Suppressor macrophage treated with lipopolysaccharide for 1 hour (primary cell): ENCODE measurements around the gene MRPS23.

Experiments used
- DNase-seq, 3 donors: peaks; one replicate each; pipeline ENCODE4 v3.0.0-alpha.2; 2020 to 2022

The MRPS23 gene

DNA sequence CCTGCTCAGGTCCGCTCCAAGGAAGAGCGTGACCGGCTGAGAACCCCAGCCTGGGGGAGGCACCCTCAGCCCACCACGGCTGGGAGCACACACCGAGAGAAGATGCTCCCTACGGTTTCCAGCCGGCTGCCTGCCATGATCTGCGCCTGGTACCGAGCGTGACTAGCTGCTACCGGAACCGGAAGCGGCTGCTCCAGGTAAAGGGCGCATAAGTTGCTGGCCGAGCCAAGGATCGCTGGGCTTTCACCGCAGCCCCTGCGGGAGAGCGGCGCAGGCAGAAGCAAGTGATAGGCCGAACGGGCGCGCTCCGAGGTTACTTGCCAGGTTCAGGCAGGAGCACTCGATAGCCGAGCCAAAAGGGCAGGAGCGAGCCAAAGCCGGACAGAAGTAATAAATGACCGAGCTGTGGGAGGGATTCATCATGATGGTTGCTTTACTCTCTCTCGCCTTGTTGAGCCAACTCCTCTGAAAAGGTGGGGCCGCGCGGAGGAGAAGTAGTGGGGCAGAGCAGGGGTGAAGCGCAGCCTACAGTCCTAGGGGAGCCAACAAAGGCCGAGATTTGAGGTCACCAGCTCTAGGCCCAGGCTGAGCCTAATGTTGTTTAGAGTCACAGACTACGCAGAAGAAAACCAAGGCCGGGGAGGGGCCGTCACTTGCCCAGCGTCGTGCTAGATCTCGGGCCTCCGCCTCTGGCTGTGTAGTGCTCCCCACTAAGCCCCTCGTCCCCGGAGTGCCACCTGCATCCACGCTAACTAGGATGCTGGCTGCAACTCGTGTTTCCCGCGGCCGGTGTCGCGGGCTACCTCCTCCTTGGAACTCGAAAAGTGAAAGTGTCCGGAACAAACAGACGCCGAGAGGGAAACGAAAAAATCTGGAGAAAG, at the start of gene MRPS23:
TSS of gene MRPS23 (minus strand) at position 171 of the 881 bp plus-strand sequence. CDS start at position 137, 34 bp downstream.
- peak; percentile 96 to 97 (median 97) for DNase-seq

DNA sequence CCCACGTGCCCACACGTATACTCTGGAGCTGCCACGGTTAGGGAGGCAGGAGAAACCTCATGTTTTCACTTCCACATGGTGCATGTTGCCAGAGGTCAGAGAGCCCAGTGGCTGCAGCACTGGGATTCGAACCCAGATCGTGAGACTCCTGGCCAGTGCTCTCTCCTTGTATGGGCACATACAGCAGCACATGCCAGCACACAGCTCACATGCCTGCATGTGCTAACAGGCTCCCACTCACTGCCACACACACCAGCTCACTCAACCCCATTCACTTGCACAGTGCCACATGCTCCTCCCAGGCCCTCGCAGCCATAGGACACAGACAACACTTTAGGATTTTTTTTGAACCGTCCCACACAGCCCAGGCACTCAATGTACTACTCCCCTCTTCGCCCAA, 49.5 kb upstream of the MRPS23 start:
- peak in 2 of 3 donors; percentile 12 to 26 for DNase-seq

DNA sequence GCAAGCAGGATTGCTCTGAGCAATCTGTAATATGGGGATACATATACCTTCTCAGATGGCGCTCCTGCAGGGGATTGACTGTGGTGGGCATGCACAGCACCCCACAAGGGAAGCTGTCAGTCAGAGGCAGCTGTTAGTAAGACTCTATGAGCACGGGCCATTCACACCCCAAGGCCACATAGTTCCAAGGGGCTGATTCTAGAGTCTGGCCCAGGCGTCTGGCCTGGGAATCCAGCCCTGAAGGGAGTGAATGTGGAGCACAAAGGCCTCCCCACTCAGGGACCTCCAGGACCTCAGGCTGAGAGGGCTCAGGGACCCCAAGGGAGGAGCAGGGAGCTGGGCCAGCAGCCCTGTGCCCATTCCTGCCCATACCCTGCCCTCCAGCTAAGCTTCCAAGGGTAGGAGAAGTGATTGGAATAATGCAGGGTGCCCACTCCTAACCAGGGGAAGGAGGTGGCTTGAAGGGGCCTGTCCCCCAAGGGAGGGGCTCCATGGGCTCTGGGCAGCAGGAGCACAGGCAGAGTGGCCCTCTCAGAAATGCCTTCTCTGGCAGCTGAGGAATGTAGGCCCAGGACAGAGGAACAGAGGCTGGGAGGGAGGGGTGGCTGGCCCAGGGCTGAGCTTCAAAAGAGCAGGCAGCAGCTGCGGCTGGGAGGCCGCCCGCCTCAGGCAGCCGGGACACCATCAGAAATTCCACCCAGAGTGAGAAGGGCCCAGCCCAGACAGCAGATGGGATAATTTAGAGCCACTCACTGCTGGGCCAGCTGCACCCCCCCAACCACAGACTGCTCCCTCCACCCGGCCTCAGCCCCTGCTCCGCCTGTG, 48.9 kb upstream of the MRPS23 start:
- no peak for DNase-seq

DNA sequence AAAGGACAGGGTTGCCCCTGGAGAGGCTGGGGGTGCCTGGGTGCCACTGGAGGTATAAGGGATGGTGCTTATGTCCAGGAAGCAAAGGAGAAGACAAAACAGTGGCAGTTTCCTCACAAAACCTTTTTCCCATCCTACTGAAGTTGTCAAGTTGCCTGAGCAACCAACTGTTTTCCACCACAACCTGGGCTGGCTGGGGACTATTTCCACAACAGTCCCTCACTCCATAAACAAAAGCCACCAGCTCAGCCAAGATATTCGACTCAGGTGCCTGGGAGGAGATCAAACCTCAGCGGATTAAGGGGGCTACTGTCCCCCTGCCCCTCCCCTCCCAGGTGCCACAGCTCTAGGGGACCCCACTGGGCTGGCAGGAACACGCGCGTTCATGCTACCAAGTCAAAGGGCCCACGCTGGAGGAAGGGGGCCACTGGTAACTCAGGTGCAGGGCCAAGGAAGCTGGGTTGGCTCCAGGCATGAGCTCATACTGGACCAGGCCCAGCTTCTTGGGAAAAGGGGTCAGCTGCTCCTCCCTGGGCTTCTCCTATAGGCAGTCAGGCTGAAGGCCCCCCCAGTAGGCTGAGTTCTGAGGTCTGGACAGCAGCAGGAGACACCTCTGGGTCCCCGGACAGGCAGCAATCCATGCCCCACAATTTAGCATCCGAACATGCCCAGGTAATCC, 45.7 kb upstream of the MRPS23 start:
- DNase-seq, result no peak

DNA sequence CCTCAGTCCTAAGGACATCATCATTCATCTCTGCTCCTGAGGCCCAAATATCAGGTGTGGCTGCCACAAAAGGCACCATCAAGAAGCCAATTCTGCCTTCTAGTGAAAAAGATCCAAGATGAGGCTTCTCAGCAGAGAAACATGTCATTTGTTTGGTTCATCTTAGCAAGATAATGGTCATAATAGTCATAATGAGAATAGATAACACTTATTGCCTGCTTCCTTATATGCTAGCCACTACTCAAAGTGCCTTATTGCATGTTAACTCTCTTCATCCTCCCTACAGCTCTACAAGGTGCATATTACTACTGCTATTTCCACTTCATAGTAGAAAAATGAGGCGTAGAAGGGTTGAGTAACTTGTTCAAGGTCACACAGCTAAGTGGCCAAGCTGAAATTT, 45.0 kb upstream of the MRPS23 start:
- DNase-seq, result no peak

DNA sequence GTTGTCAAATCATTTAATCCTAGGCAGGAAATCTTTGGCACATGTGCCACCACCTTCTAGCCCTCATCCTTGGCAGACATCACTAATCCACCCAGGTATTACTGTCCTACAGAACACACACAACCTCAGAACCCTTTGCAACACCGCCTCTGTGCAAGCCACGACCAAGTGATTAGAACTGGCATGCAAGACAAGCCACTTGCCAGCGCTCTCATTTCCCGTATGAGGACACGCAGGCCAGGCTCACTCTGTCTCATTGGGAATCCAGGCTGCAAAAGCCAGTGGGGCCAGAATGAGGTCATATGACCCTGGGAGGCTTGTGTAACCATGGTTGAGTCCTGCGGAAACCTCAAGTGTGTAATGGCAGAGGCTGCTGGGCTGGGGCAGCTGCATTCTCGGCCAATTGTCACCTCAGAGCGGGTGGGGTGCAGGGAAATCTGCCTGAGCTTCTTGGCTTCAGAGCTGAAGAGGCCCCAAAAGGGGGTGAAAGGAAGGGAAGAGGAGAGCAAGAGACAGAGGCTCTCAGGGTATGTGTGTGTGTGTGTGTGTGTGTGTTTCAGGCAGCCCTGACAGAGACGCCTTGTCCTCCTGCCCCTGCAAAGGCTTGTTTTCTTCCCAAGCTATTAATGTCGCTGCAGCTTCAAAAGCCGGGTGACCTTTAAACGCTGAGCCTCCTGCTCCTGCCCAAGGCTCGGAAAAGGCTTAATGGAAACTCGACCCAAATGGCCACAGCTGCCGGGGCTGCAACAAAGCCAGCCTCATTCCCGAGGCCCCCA, 43.2 kb upstream of the MRPS23 start:
- peak; percentile 94 to 99 (median 98) for DNase-seq

DNA sequence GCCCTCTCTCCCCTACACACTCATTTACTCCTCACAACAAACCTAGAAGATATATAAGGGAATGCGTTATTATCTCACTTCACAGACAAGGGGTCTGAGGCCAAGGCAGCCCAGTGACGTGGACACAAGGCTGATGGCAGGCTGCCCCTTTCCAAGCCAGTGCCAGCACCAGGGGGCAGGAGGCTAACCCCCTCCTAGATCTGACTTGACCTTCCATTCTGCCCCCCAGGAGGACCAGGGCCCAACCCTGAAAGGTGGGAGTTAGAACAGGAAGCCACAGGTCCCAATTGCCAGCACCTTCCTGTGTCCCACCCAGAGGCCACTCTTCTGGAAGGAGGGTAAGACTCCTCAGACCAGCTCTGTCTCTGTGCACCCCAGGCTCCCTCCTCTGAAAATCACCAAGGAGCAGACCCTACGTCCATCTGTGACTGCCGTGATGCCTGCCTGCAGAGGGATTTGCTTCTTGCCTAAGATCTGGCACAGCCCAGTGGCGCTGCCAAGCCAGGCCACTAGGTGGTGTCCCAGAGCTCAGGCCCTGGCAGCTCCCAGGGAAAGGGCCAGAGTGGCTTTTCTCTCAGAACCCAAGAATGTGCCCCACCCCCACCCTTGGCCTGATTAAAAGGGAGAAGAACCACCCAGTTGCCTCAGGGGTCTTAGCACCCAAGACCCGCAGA, 42.4 kb upstream of the MRPS23 start:
- DNase-seq, result peak; percentile 78 to 87 (median 86)

DNA sequence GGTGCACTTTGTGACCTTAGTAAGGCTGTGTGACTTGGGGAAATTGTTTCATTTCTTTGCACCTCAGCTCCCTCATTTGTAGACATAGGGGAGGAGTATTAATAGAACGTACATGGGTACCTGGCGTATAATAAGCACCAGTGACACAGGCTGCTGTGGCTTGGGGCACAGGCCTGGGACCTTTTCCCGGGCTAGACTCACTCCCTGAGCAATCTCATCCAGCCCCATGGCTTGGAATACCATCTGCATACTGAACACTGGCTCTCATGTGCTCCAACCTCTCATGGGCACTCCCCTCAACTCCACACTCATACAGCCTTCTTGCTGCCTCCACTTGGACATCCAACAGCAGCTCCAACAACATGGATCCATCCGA, 41.0 kb upstream of the MRPS23 start:
- no peak for DNase-seq

DNA sequence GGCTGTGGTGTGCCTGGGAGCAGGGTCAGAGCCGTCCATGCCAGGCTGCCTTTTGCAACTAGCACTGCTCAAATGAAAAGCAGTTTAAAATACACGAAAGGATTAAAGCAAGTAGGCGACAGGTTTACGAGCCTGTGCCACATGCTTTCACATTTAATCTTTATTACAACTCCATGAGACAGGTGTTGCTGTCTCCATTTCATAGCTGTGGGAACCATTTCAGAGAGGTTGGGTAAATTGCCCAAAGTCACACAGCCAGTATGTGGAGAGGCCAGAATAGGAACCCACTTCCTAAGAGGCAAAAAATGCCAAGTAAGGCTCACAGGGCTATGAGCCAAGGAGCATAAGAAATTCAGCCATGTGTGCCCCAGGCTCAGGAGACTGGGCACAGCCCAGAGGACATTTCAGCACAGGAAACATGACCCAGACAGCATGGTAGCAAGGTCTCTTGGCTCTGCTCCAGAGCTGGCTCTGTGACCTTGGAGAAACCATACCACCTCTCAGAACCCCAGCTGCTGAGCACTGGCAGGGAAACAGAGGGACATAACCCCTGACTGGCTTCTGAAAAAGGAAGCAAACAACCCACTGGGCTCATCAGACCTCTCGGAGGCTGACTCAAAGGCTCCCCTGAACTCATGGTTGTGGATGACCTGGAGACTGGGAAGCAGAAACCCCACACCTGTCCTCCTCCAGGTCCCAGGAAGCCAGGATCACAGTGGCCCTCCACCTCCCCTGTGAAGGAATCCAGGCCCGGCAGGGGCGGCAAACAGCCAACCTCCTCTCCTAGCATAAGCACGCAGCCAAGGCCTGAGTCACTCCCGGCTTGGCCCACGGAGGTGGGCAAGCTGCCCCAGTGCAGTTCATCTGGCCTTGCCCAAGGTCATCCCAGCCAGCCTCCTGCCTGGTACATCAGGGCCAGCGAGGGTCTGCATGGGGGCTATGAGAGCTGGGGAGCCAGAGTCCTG, 40.3 kb upstream of the MRPS23 start:
- DNase-seq, result no peak

DNA sequence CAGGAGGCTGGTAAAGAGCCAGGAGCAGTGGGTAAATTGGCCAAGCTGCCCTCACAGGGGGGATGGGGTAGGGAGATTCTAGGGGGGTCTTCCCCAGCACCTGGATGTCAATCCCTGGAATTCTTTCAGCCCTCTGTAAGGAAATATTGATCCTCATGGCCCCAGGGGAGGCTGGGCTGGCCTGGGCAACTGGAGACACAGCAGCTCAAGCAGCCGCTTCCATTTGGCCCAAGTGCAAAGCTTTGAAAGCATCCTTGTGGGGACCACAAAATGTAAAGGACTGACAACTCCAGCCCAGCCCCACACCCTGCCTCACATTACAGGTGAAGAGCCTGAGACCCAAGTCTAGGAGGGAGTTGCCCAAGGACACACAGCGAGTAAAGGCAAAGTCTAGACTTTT, 39.4 kb upstream of the MRPS23 start:
- no peak for DNase-seq

DNA sequence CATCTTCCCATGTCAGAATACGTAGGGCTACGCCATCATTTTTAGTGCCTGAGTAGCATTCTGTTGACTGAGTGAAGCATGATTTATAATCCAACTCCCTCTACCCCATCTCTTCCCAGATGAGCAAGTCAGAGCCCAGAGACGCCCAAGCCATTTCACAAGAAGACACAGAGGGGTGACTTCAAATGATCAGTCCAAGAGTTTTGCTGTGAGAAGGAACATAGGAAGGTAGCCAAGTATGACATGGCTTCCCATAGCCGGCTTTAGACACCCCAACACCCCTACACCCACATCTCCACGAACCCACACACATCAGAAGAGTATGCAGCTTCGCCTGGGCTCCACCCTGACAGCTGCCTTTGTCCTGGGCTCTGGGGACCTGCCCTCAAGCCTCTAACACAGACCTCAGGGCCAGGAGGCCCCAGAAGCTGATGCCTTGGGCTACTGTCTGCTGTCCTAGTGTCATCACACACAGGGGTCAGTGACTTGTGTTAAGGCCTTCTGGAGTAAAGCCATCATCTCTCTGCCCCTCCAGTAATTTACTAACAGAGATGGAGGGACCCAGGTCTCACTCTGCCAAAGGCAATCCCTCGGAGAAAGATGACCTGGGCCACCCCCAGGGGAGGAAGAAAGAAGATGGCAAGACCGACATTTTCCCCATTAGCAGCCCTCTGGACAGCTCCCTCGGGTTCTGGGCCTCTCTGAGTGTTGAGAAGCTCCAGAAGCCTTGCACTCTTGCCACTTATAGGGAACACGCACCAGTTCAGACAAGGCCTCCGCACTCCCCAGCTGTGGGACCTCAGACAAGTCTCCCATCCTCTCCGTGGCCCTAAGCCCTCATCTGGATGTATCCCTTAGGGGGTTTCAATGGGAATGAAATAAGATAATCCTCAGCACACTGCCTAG, 38.7 kb upstream of the MRPS23 start:
- no peak for DNase-seq

DNA sequence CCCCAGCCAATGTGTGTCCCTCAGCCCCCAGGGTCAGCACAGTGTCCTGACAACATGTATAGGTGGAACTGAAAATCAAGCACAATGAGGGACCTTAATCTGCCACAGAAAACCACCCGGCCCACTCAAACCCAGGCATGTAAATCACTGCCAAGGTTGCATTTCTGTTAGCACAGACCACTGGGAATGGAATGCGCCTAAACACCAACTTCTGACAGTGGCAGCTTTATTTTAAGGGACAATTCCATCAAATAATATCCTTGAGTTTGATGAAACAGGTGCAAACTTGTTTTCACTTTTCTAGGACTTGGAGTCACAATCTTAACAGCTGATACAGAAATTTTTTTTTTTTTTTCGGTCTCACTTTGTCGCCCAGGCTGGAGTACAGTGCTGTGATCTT, 37.3 kb upstream of the MRPS23 start:
- no peak for DNase-seq

DNA sequence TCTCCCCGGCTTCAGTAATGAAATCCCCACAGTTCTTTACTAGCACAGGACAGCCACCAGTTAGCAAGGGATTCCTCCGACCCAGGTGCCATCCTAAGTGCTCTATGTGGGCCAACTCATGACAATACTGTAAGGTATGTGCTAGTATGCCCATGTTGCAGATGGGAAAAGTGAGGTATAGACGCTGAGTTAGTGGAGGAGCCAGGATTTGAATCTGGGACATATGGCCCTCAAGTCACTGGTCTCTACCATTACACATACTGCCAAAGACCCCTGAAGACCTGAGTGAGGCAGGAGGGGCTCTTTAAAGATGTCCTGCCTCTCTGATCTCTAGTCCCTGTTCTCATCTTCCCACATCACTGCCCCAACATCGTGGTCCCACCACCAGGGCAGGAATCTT, 36.2 kb upstream of the MRPS23 start:
- no peak for DNase-seq

DNA sequence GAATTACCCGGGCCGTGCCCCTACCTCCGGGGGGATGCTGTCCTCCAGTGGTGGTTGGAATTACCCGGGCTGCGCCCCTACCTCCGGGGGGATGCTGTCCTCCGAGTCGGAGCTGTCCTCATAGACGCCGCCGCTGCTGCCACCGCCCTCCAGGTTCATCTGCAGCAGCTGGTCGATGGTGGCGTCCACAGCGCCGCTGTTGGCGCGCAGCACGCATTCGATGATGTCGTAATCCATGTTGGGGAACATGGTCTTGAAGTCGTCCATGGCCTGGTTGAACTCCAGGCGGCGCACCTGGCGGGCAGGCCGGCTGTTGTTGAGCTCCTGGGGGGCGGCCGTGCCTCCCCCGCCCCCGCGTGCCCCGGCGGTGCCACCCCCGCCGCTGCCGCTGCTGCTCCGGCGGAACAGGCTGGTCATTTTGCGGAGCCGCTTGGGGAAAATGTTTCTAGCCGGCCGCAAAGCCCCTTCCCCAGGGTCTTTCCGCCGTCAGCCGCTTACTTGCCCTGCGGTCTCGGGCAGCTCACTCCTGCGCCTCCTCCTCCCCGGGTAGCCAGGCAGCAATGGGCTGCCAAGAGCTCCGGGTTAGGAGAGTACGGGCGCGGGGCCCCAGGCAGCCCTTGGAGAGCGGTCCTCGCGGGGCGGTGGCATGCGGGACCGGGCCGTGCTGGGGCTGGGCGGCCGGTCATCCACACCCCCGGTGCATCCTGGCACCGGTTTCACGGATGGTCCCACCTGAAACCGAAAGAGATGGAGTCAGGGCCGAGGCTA, 35.5 kb upstream of the MRPS23 start:
- no peak for DNase-seq

DNA sequence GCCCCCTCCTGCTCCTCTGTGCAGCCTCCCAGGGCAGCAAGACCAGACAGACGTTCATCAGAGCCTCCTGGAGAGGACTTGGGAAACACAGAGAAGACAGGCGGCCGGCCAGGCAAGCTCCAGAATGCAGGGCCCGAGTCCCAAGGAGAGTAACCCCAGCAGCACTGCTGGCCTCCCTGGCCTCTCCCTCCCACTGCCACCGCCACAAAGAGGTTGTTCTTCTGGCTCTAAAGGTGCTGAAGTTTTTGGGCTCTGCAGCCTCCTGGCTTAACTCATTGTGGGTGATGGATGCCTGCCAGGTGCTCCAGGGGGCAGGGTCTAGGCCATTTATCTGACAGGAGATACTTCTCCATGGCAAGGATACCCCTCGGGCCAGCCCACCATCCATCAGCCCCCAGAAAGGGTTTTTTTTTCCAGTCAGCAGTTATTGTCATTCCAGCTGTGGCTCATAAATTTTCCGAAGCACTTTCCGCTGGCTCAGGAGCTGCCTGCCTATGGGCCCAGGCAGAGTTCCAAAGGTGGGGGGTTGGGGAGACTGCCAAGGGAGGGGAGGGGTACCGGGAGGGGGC, 32.0 kb upstream of the MRPS23 start:
- no peak for DNase-seq

DNA sequence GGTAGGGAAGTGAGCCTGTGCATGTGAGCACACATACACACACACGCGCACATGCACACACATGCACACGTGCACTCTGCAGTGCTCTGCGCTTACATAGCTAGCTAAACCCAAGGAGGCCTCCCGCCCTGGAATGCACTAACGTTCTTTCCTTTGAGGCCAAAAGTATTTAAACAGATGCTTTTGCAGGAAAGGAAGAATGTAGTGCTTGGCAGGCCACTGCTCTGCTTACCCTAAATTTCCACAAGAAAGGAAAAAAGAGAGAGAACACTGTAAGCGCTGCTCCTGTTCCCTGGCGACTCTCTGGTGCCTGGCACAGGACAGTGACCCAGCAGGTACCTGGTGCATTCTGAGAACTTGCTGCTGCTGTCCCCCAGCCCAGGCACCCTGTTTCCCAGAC, 31.3 kb upstream of the MRPS23 start:
- no peak for DNase-seq

DNA sequence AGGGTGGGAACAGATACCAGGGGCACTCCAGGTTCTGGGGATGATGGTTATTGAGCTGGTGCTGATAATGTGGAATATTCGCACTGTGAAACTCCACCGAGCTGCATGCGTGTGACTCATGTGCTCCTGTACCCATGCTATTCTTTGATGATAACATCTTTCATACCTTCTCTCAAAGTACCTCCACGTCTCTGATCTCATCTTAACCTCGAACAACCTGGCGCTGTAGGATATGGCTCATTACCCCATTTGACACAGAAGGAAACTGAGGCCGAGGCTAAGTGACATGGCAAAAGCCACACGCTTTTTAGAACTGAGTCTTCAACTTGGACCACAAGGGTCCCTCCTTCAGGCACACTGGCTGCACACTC, 30.2 kb upstream of the MRPS23 start:
- DNase-seq, result no peak

DNA sequence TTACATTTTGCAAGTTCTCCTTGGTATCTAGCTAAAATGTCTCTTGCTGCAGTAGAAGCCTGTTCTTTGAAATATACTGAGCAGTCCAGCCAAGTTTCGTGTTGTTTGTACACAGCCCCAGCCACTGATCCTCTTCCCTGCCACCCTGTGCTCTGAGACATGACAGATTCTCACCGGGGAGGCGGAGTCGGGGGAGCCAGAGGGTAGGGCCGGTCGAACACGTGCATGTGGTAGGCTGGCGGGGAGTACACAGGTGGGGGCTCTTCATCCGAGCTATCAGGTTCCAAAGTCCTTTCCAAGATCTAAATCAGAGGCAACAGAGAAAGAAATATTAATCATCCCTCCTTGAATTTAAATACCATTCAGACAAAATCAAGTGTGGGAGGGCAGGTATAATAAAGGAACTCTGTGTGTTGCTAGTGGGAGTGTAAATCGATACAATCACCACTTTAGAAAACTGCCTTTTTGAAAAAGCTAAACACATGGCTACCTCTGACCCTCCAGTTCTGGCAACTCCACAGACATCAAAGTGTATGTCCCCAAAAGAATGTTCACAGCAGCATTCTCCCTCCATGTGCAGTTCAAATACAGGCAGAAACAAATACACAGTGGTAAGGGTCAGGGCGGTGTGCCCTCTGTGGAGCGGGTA, 29.7 kb upstream of the MRPS23 start:
- DNase-seq, result no peak
